Measurements from ENCODE around the gene ERMP1.

ERMP1 gene

DNA sequence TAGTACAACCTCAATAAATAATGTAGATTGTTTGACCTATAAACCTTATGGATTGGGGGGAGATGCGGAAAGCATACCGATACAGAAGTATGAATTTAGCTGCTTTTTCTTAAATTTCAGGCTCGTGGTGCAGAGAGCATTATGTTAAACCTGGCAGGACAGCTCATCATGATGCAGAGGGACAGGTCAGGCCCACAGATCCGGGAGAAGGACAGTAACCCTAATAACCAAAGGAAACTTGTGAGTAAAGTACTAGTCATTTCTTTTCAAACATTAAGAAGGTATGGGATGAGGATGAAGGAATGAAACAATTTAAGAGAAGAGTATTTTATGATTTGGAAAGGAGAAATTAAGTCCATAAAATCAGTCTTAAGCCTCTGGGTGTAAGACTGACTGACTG, 70.5 kb downstream of the ERMP1 start:
- no peaks in the 10 kb centered on the region for H3K9me3 ChIP-seq (ENCODE audit: control insufficient read depth, insufficient read depth, low read length)
- no peaks in the 10 kb centered on the region for H3F3A ChIP-seq (ENCODE audit: control insufficient read depth, insufficient read depth)
- peaks cover 94% of the 10 kb centered on the region for H3K36me3 ChIP-seq (ENCODE audit: control insufficient read depth, low read length)
- H3K4me2 ChIP-seq (ENCODE audit: low read length): no peak overlapping the region
- no peak overlapping the region for H3K4me3 ChIP-seq (ENCODE audit: low read length)
- no peaks in the 10 kb centered on the region for H3K4me1 ChIP-seq (ENCODE audit: control insufficient read depth, low read length)
- H3K79me2 ChIP-seq (ENCODE audit: control insufficient read depth, low read length): no peaks in the 10 kb centered on the region
- H4K20me1 ChIP-seq (ENCODE audit: control insufficient read depth, insufficient read depth, low read depth, low read length): no peaks in the 10 kb centered on the region
- H3K9me2 ChIP-seq (replicated peaks; ENCODE audit: control insufficient read depth, low read length): no peaks in the 10 kb centered on the region
- no peaks in the 10 kb centered on the region for H3K27me3 ChIP-seq (ENCODE audit: control insufficient read depth, low read length)
- TF ChIP-seq, protein P1, sequence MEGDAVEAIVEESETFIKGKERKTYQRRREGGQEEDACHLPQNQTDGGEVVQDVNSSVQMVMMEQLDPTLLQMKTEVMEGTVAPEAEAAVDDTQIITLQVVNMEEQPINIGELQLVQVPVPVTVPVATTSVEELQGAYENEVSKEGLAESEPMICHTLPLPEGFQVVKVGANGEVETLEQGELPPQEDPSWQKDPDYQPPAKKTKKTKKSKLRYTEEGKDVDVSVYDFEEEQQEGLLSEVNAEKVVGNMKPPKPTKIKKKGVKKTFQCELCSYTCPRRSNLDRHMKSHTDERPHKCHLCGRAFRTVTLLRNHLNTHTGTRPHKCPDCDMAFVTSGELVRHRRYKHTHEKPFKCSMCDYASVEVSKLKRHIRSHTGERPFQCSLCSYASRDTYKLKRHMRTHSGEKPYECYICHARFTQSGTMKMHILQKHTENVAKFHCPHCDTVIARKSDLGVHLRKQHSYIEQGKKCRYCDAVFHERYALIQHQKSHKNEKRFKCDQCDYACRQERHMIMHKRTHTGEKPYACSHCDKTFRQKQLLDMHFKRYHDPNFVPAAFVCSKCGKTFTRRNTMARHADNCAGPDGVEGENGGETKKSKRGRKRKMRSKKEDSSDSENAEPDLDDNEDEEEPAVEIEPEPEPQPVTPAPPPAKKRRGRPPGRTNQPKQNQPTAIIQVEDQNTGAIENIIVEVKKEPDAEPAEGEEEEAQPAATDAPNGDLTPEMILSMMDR (IDR thresholded peaks at IDR 0.05; ENCODE audit: low read depth, low read length, poor library complexity, severe bottlenecking): no peak
- TF ChIP-seq EZH2phosphoT487 (IDR thresholded peaks at IDR 0.05; ENCODE audit: borderline replicate concordance, low read length): no peak
- no peak overlapping the region for H3K27ac ChIP-seq (ENCODE audit: low read depth, low read length)

DNA sequence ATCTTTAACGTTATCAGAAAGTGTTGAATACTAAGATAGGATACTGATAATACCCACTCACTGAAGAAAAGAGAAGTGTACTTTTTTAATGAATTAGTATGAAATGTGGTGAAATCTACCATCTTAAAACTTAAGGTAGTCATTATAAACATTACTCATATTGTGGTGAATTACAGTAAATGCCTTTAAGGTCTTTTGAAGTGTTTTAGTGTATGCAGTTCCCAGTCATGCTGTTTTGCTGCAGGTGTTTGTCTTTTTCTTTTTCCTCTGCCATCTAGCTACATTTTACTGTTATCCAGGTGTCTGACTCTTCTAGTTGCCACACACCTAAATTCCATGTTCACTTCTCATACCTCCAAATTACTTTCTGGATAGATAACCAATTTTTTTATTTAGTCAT, 72.6 kb downstream of the ERMP1 start:
- Histone ChIP-seq H3K27me3 (ENCODE audit: control insufficient read depth, low read length) (no peaks in the 10 kb centered on the region), H3F3A (ENCODE audit: control insufficient read depth, insufficient read depth) (no peaks in the 10 kb centered on the region), H3K27ac (ENCODE audit: low read depth, low read length) (no peak overlapping the region), H3K9me3 (ENCODE audit: control insufficient read depth, insufficient read depth, low read length) (no peaks in the 10 kb centered on the region), H3K4me1 (ENCODE audit: control insufficient read depth, low read length) (no peaks in the 10 kb centered on the region), H3K9me2 (replicated peaks; ENCODE audit: control insufficient read depth, low read length) (no peaks in the 10 kb centered on the region), H3K79me2 (ENCODE audit: control insufficient read depth, low read length) (no peaks in the 10 kb centered on the region), H3K4me3 (ENCODE audit: low read length) (no peak overlapping the region), H3K4me2 (ENCODE audit: low read length) (no peak overlapping the region), H3K36me3 (ENCODE audit: control insufficient read depth, low read length) (peaks cover 91% of the 10 kb centered on the region), H4K20me1 (ENCODE audit: control insufficient read depth, insufficient read depth, low read depth, low read length) (no peaks in the 10 kb centered on the region)
- TF ChIP-seq EZH2phosphoT487 (IDR thresholded peaks at IDR 0.05; ENCODE audit: borderline replicate concordance, low read length): no peak
- TF ChIP-seq, protein P1 (IDR thresholded peaks at IDR 0.05; ENCODE audit: low read depth, low read length, poor library complexity, severe bottlenecking): no peak

DNA sequence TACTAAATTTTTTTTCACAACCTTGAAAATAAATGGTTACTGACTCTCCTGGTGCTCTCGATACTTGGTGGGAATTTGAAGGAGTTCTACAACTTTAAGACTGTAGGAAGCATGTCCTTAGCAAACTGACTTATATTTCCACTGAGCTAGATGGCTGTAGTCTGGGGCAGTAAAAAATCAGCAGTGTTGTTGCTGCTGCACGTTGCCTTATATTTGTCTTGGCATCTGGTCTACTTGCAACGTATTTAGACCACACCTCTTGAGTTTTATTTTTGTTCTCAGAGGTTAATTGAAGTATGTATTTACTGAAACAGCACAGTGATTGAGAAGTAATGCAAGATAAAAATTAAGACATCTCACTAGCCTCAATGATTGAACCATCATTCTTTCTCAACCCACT, 76.3 kb downstream of the ERMP1 start:
- H3K4me2 ChIP-seq (ENCODE audit: low read length): no peak overlapping the region
- no peaks in the 10 kb centered on the region for H3K9me3 ChIP-seq (ENCODE audit: control insufficient read depth, insufficient read depth, low read length)
- H3K79me2 ChIP-seq (ENCODE audit: control insufficient read depth, low read length): no peaks in the 10 kb centered on the region
- no peaks in the 10 kb centered on the region for H3K9me2 ChIP-seq (replicated peaks; ENCODE audit: control insufficient read depth, low read length)
- H3K27ac ChIP-seq (ENCODE audit: low read depth, low read length): no peak overlapping the region
- no peaks in the 10 kb centered on the region for H3F3A ChIP-seq (ENCODE audit: control insufficient read depth, insufficient read depth)
- H3K4me3 ChIP-seq (ENCODE audit: low read length): no peak overlapping the region
- H3K4me1 ChIP-seq (ENCODE audit: control insufficient read depth, low read length): no peaks in the 10 kb centered on the region
- no peak for TF ChIP-seq EZH2phosphoT487 (IDR thresholded peaks at IDR 0.05; ENCODE audit: borderline replicate concordance, low read length)
- TF ChIP-seq, protein P1 (IDR thresholded peaks at IDR 0.05; ENCODE audit: low read depth, low read length, poor library complexity, severe bottlenecking): no peak
- H3K27me3 ChIP-seq (ENCODE audit: control insufficient read depth, low read length): no peaks in the 10 kb centered on the region
- H3K36me3 ChIP-seq (ENCODE audit: control insufficient read depth, low read length): peaks cover 84% of the 10 kb centered on the region
- H4K20me1 ChIP-seq (ENCODE audit: control insufficient read depth, insufficient read depth, low read depth, low read length): no peaks in the 10 kb centered on the region

DNA sequence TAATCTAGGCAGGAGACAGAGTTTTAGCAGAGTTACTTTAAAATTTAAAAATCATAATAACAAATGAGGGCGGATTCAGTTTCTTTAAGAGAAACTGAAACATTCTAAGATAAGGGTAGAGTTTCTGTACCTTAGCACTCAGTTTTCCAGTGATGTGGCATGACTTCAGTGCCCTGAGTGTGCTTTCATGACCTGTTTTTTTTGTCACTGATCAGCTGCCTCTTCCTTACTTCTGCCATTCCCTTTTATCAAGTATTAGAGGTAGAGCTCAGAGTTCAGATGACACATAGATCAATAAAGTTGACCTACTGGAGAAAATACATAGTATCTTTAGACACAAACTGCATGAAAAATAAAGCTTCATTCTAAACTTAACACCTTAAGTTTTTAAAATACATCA, 82.3 kb downstream of the ERMP1 start:
- no peak for TF ChIP-seq EZH2phosphoT487 (IDR thresholded peaks at IDR 0.05; ENCODE audit: borderline replicate concordance, low read length)
- TF ChIP-seq, protein P1 (IDR thresholded peaks at IDR 0.05; ENCODE audit: low read depth, low read length, poor library complexity, severe bottlenecking): no peak
- H3K4me3 ChIP-seq (ENCODE audit: low read length): no peak overlapping the region
- H3K27me3 ChIP-seq (ENCODE audit: control insufficient read depth, low read length): no peaks in the 10 kb centered on the region
- no peaks in the 10 kb centered on the region for H3K79me2 ChIP-seq (ENCODE audit: control insufficient read depth, low read length)
- H3F3A ChIP-seq (ENCODE audit: control insufficient read depth, insufficient read depth): no peaks in the 10 kb centered on the region
- no peaks in the 10 kb centered on the region for H4K20me1 ChIP-seq (ENCODE audit: control insufficient read depth, insufficient read depth, low read depth, low read length)
- H3K9me2 ChIP-seq (replicated peaks; ENCODE audit: control insufficient read depth, low read length): no peaks in the 10 kb centered on the region
- no peak overlapping the region for H3K4me2 ChIP-seq (ENCODE audit: low read length)
- H3K9me3 ChIP-seq (ENCODE audit: control insufficient read depth, insufficient read depth, low read length): no peaks in the 10 kb centered on the region
- H3K36me3 ChIP-seq (ENCODE audit: control insufficient read depth, low read length): peaks cover 84% of the 10 kb centered on the region
- no peaks in the 10 kb centered on the region for H3K4me1 ChIP-seq (ENCODE audit: control insufficient read depth, low read length)
- H3K27ac ChIP-seq (ENCODE audit: low read depth, low read length): no peak overlapping the region

All from DOHH2 (cell line).